Naive thymus-derived CD4-positive, alpha-beta T cell (primary cell): ENCODE measurements around the gene S100A6. TPM values are rescaled to one million over a fixed set of nuclear protein-coding genes. Genes with fewer than 3 reads are reported as not detected.

ENCODE experiments used
- ATAC-seq: fragments of 150-1000 bp; cut with Tn5 transposase; 2 replicates; pipeline ENCODE4 v1.10.0; 2021; ENCODE audit warnings: mild to moderate bottlenecking, moderate library complexity
- CTCF ChIA-PET: fragments of 350-600 bp; sonication (Branson Sonifier 250); formaldehyde crosslinking; loops from one replicate; lab custom pipeline; 2021; ENCODE audit warnings: antibody characterized with exemption; lab: Charles Lee
- POLR2A ChIA-PET: fragments of 350-600 bp; sonication (Branson Sonifier 250); formaldehyde crosslinking; loops from one replicate; lab custom pipeline; 2021; ENCODE audit warnings: antibody characterized with exemption, inconsistent platforms; lab: Charles Lee
- DNase-seq, 9 donors: peaks; one replicate each; pipeline versions ENCODE4 v3.0.0 to v3.0.0-alpha.2; 2020 to 2022; ENCODE audit warnings: mixed read lengths in 1 of 9
- H3K27ac ChIP-seq: one replicate; pipeline ENCODE4 v1.7.0; 2013; ENCODE audit warnings: mild to moderate bottlenecking, low read depth, low read length, moderate library complexity
- H3K27me3 ChIP-seq, 2 donors: one replicate each; pipeline ENCODE4 v1.7.0; 2013; ENCODE audit warnings: low read length in 2 of 2, mild to moderate bottlenecking in 2 of 2, moderate library complexity in 2 of 2; ENCODE audit not compliant: control insufficient read depth in 2 of 2, insufficient read depth in 2 of 2
- H3K36me3 ChIP-seq, 3 experiments: 1 replicate in 2 of 3; 2 replicates in 1 of 3; pipeline ENCODE4 v1.7.0; 2013; ENCODE audit warnings: low read length in 3 of 3, mild to moderate bottlenecking in 3 of 3, moderate library complexity in 1 of 3; ENCODE audit not compliant: insufficient read depth in 3 of 3, control insufficient read depth in 2 of 3
- H3K4me1 ChIP-seq, 2 donors: one replicate each; pipeline ENCODE4 v1.7.0; 2013; ENCODE audit warnings: low read length in 2 of 2, mild to moderate bottlenecking in 2 of 2, moderate library complexity in 1 of 2; ENCODE audit not compliant: control insufficient read depth in 2 of 2, insufficient read depth in 2 of 2
- H3K4me3 ChIP-seq: 2 replicates; pipeline ENCODE4 v1.7.0; 2013; ENCODE audit warnings: mild to moderate bottlenecking, low read length
- H3K9me3 ChIP-seq, 3 experiments: 1 replicate in 2 of 3; 2 replicates in 1 of 3; pipeline ENCODE4 v1.7.0; 2013; ENCODE audit warnings: low read length in 3 of 3; ENCODE audit not compliant: control insufficient read depth in 2 of 3
- H3K27ac Mint-ChIP-seq, 9 donors: one replicate each; pipeline ENCODE4 v1.8.0; 2020 to 2022; ENCODE audit warnings: mixed read lengths in 9 of 9, mild to moderate bottlenecking in 8 of 9, moderate library complexity in 5 of 9, inconsistent platforms in 2 of 9
- H3K27me3 Mint-ChIP-seq, 5 donors: one replicate each; pipeline ENCODE4 v1.8.0; 2021 to 2022; ENCODE audit warnings: mixed read lengths in 5 of 5, mild to moderate bottlenecking in 1 of 5
- H3K36me3 Mint-ChIP-seq, 5 donors: one replicate each; pipeline ENCODE4 v1.8.0; 2020 to 2022; ENCODE audit warnings: mixed read lengths in 5 of 5, mild to moderate bottlenecking in 3 of 5, inconsistent platforms in 1 of 5
- H3K4me1 Mint-ChIP-seq, 7 donors: one replicate each; pipeline ENCODE4 v1.8.0; 2020 to 2022; ENCODE audit warnings: mixed read lengths in 7 of 7, mild to moderate bottlenecking in 3 of 7, inconsistent platforms in 1 of 7
- H3K4me3 Mint-ChIP-seq, 10 donors: one replicate each; pipeline ENCODE4 v1.8.0; 2020 to 2022; ENCODE audit warnings: mild to moderate bottlenecking in 10 of 10, mixed read lengths in 10 of 10, moderate library complexity in 6 of 10, inconsistent platforms in 2 of 10
- H3K9me3 Mint-ChIP-seq, 11 donors: one replicate each; pipeline ENCODE4 v1.8.0; 2020 to 2022; ENCODE audit warnings: mixed read lengths in 11 of 11, mild to moderate bottlenecking in 4 of 11, inconsistent platforms in 1 of 11, moderate library complexity in 1 of 11
- intact Hi-C, 2 donors: fragments of 100-400 bp; cut with micrococcal nuclease; formaldehyde crosslinking; loops; one replicate each; pipeline ENCODE4 v1.15.1; 2023
- polyA plus RNA-seq, 2 donors: library from polyadenylated mRNA; unstranded; fragments of 300-500 nt; fragmentation: Illumina TruSeq; gene quantifications; one replicate each; pipeline ENCODE4 v1.2.3, GENCODE V29; 2021
- total RNA-seq, 6 experiments: library from RNA in 5 of 6; stranded (reverse) in 5 of 6; gene quantifications; 1 replicate in 5 of 6; 2 replicates in 1 of 6; pipeline ENCODE4 v1.2.3 and lab custom pipeline; 2021 to 2026

S100A6 gene
- total and polyA plus RNA-seq, 7 experiments from 2014 or later: 178 to 568 (median 424) TPM

GRCh38 chr1:153536671-153537375 is 1.0 kb upstream of the S100A6 start:
- ChIA-PET CTCF (interaction anchor here (5.5 kb wide), 1 partner anchor 8 kb away, joined by 97 read pairs; the partner anchor contains the start of gene S100A4), POLR2A (interaction anchor here (0.8 to 7.3 kb wide), 6 partner anchors 7 to 97 kb away, joined by 3 to 268 read pairs (median 19); partner anchors contain the start of genes CHTOP, S100A4 and S100A5)
- Histone ChIP-seq H3K36me3 (peaks cover 0 to 3% (median 0%) of the 10 kb centered on the region in 3 experiments), H3K27ac (peak overlapping the region; percentile 98), H3K27me3 (no peaks in the 10 kb centered on the region), H3K4me1 (peaks cover 71 to 72% of the 10 kb centered on the region in 2 donors), H3K4me3 (peak overlapping the region; percentile 80), H3K9me3 (no peaks in the 10 kb centered on the region)
- DNase-seq (no peak), ATAC-seq (no peak)
- Mint-ChIP-seq H3K4me3 (peak overlapping the region; percentile 92 to 97 (median 96)), H3K4me1 (peaks cover 62 to 88% (median 83%) of the 10 kb centered on the region in 7 donors), H3K36me3 (peaks cover 0 to 33% (median 2%) of the 10 kb centered on the region in 5 donors), H3K27ac (peak overlapping the region; percentile 94 to 99 (median 98)), H3K27me3 (no peaks in the 10 kb centered on the region), H3K9me3 (no peaks in the 10 kb centered on the region)
- intact Hi-C loops: loop anchor here (1.0 to 10.0 kb wide), 4 partner anchors 8 to 458 kb away; partner anchors contain the start of genes S100A4 (in 2 of the 2), CREB3L4 (in 1 of the 2), RPS27 (in 1 of the 2) and SLC39A1 (in 1 of the 2)

GRCh38 chr1:153536012-153536670 is 350 bp upstream of the S100A6 start:
- H3K4me1 Mint-ChIP-seq: peaks cover 60 to 88% (median 83%) of the 10 kb centered on the region in 7 donors
- Histone ChIP-seq H3K36me3 (peaks cover 0 to 3% (median 0%) of the 10 kb centered on the region in 3 experiments), H3K4me1 (peaks cover 71% of the 10 kb centered on the region in 2 donors), H3K9me3 (no peaks in the 10 kb centered on the region), H3K4me3 (peak overlapping the region; percentile 95), H3K27ac (peak overlapping the region; percentile 98), H3K27me3 (no peaks in the 10 kb centered on the region)
- peak overlapping the region; percentile 94 to 99 (median 98) for H3K27ac Mint-ChIP-seq
- H3K4me3 Mint-ChIP-seq: peak overlapping the region; percentile 92 to 97 (median 96)
- no peaks in the 10 kb centered on the region for H3K9me3 Mint-ChIP-seq
- peak; percentile 61 to 88 (median 79) for DNase-seq
- peaks cover 0 to 30% (median 0%) of the 10 kb centered on the region in 5 donors for H3K36me3 Mint-ChIP-seq
- intact Hi-C loops: loop anchor here (1.0 to 10.0 kb wide), 4 partner anchors 9 to 459 kb away; partner anchors contain the start of genes S100A4 (in 2 of the 2), CREB3L4 (in 1 of the 2), RPS27 (in 1 of the 2) and SLC39A1 (in 1 of the 2)
- peak; percentile 86 for ATAC-seq
- ChIA-PET CTCF (interaction anchor here (0.7 to 6.1 kb wide), 6 partner anchors 9 to 34 kb away, joined by 3 to 139 read pairs (median 8); partner anchors contain the start of gene S100A4), POLR2A (interaction anchor here (0.5 to 7.3 kb wide), 15 partner anchors 8 to 388 kb away, joined by 3 to 268 read pairs (median 3); partner anchors contain the start of genes CHTOP, S100A4 and S100A5)
- no peaks in the 10 kb centered on the region for H3K27me3 Mint-ChIP-seq

GRCh38 chr1:153534925-153535241 is 908 bp downstream of the S100A6 start:
- peaks cover 59 to 64% of the 10 kb centered on the region in 2 donors for H3K4me1 ChIP-seq
- peaks cover 54 to 78% (median 76%) of the 10 kb centered on the region in 7 donors for H3K4me1 Mint-ChIP-seq
- no peaks in the 10 kb centered on the region for H3K9me3 Mint-ChIP-seq
- DNase-seq (no peak), ATAC-seq (no peak)
- peaks cover 0 to 26% (median 0%) of the 10 kb centered on the region in 5 donors for H3K36me3 Mint-ChIP-seq
- no peaks in the 10 kb centered on the region for H3K27me3 Mint-ChIP-seq
- no peaks in the 10 kb centered on the region for H3K9me3 ChIP-seq
- ChIA-PET POLR2A (interaction anchor here (0.7 to 7.3 kb wide), 16 partner anchors 8 to 389 kb away, joined by 3 to 268 read pairs (median 3); partner anchors contain the start of genes CHTOP, S100A4 and S100A5), CTCF (interaction anchor here (0.5 to 6.1 kb wide), 11 partner anchors 9 to 649 kb away, joined by 3 to 139 read pairs (median 5); partner anchors contain the start of genes S100A2 and S100A4)
- peaks cover 0 to 3% (median 0%) of the 10 kb centered on the region in 3 experiments for H3K36me3 ChIP-seq
- H3K4me3 Mint-ChIP-seq: peak overlapping the region; percentile 91 to 98 (median 96)
- H3K27ac ChIP-seq: peak overlapping the region; percentile 98
- peak overlapping the region; percentile 95 for H3K4me3 ChIP-seq
- no peaks in the 10 kb centered on the region for H3K27me3 ChIP-seq
- intact Hi-C loops: loop anchor here (1.0 to 10.0 kb wide), 5 partner anchors 97 to 460 kb away; partner anchors contain the start of genes CHTOP (in 1 of the 2), CREB3L4 (in 1 of the 2), RPS27 (in 1 of the 2) and SLC39A1 (in 1 of the 2)
- peak overlapping the region; percentile 86 to 99 (median 96) for H3K27ac Mint-ChIP-seq

GRCh38 chr1:153534226-153534924 is 1.4 kb downstream of the S100A6 start:
- CTCF ChIA-PET: interaction anchor here (0.7 to 6.1 kb wide), 10 partner anchors 8 to 44 kb away, joined by 3 to 139 read pairs (median 4); partner anchors contain the start of genes S100A2 and S100A4
- intact Hi-C loops: loop anchor here (5.0 to 10.0 kb wide), 3 partner anchors 98 to 460 kb away; partner anchors contain the start of genes CHTOP (in 1 of the 2), CREB3L4 (in 1 of the 2), RPS27 (in 1 of the 2) and SLC39A1 (in 1 of the 2)
- DNase-seq: no peak
- POLR2A ChIA-PET: interaction anchor here (0.9 to 7.3 kb wide), 8 partner anchors 10 to 100 kb away, joined by 3 to 268 read pairs (median 7); partner anchors contain the start of genes CHTOP, S100A4 and S100A5
- peak overlapping the region; percentile 86 to 99 (median 96) for H3K27ac Mint-ChIP-seq
- Histone ChIP-seq H3K27ac (peak overlapping the region; percentile 98), H3K27me3 (no peaks in the 10 kb centered on the region), H3K36me3 (peaks cover 0 to 3% (median 0%) of the 10 kb centered on the region in 3 experiments), H3K9me3 (no peaks in the 10 kb centered on the region), H3K4me1 (peaks cover 54 to 59% of the 10 kb centered on the region in 2 donors), H3K4me3 (peak overlapping the region; percentile 95)
- H3K27me3 Mint-ChIP-seq: no peaks in the 10 kb centered on the region
- peak overlapping the region; percentile 91 to 98 (median 96) for H3K4me3 Mint-ChIP-seq
- no peaks in the 10 kb centered on the region for H3K9me3 Mint-ChIP-seq
- no peak for ATAC-seq
- peaks cover 49 to 75% (median 71%) of the 10 kb centered on the region in 7 donors for H3K4me1 Mint-ChIP-seq
- peaks cover 0 to 22% (median 0%) of the 10 kb centered on the region in 5 donors for H3K36me3 Mint-ChIP-seq

GRCh38 chr1:153533689-153534201 is 2.0 kb downstream of the S100A6 start:
- intact Hi-C loops: loop anchor here (1.0 to 10.0 kb wide), 9 partner anchors 13 to 461 kb away; partner anchors contain the start of genes CHTOP (in 1 of the 2), CREB3L4 (in 1 of the 2), ILF2 (in 1 of the 2) and RPS27 (in 1 of the 2)
- Mint-ChIP-seq H3K4me3 (peak overlapping the region; percentile 77 to 98 (median 96)), H3K9me3 (no peaks in the 10 kb centered on the region), H3K36me3 (peaks cover 0 to 24% (median 0%) of the 10 kb centered on the region in 5 donors), H3K4me1 (peaks cover 48 to 77% (median 70%) of the 10 kb centered on the region in 7 donors), H3K27me3 (no peaks in the 10 kb centered on the region), H3K27ac (peak overlapping the region; percentile 86 to 99 (median 96))
- ChIA-PET CTCF (interaction anchor here (0.6 to 6.1 kb wide), 13 partner anchors 8 to 218 kb away, joined by 3 to 139 read pairs (median 6); partner anchors contain the start of genes S100A2 and S100A4), POLR2A (interaction anchor here (1.0 to 7.3 kb wide), 7 partner anchors 10 to 133 kb away, joined by 4 to 268 read pairs (median 16); partner anchors contain the start of genes S100A2, S100A4 and S100A5)
- no peaks in the 10 kb centered on the region for H3K9me3 ChIP-seq
- H3K36me3 ChIP-seq: peaks cover 0 to 3% (median 0%) of the 10 kb centered on the region in 3 experiments
- ATAC-seq (no peak), DNase-seq (no peak)
- H3K27me3 ChIP-seq: no peaks in the 10 kb centered on the region
- H3K4me1 ChIP-seq: peaks cover 53 to 59% of the 10 kb centered on the region in 2 donors
- H3K27ac ChIP-seq: peak overlapping the region; percentile 98
- peak overlapping the region; percentile 49 for H3K4me3 ChIP-seq
